Measurements from ENCODE around the gene PAPPA. TPM values are rescaled to one million over a fixed set of nuclear protein-coding genes. Genes with fewer than 3 reads are reported as not detected.

Gene PAPPA
- total and polyA plus RNA-seq, 9 of the 15 experiments (the other 6 are each of a cell fraction or from before 2014, with no cell fraction given), result 0.06 to 0.18 (median 0.11) TPM

GRCh38 chr9:116230051-116230632 is 76.6 kb downstream of the PAPPA start:
- DNase-seq (ENCODE audit: extremely low read depth in 1 of 4, low spot score in 3 of 4) (no peak), FAIRE-seq (no peak), ATAC-seq (no peak)
- in situ Hi-C loops (cut with MboI), result no loop called here
- WGBS (ENCODE audit: insufficient coverage, low coverage, missing lambda C conversion rate), result 0% methylated on average over 1 of the region's 1 CpG
- no peaks in the 10 kb centered on the region for H3K36me3 ChIP-seq (ENCODE audit: control insufficient read depth, insufficient read depth, low read length)
- no peak overlapping the region for H3K9ac ChIP-seq (ENCODE audit: insufficient read depth in 1 of 2, low read depth in 2 of 2, low read length in 2 of 2)
- no peak overlapping the region for H3K27ac ChIP-seq (ENCODE audit: extremely low read depth, low read depth, low read length)
- H3K4me3 ChIP-seq, result no peak overlapping the region
- no peaks in the 10 kb centered on the region for H4K20me1 ChIP-seq (replicated peaks; ENCODE audit: control insufficient read depth, insufficient read depth, low read length)
- POLR2A ChIA-PET, result no interaction called here
- no peak overlapping the region for H3K4me2 ChIP-seq (ENCODE audit: insufficient read depth, low read length)
- intact Hi-C loops (cut with micrococcal nuclease), result no loop called here
- no peaks in the 10 kb centered on the region for H3K27me3 ChIP-seq (ENCODE audit: control insufficient read depth in 2 of 2, insufficient read depth in 2 of 2, low read length in 2 of 2)
- H3K79me2 ChIP-seq (ENCODE audit: control insufficient read depth, insufficient read depth, low read length), result no peaks in the 10 kb centered on the region
- H3K9me1 ChIP-seq (ENCODE audit: control insufficient read depth, insufficient read depth, low read length), result no peaks in the 10 kb centered on the region
- CTCF ChIA-PET (ENCODE audit: low intra/inter-chr PET ratio), result interaction anchor here (0.5 kb wide), 1 partner anchor 1055 kb away, joined by 4 read pairs; no protein-coding TSS in a partner anchor
- H2AFZ ChIP-seq (ENCODE audit: low read depth, low read length), result no peak overlapping the region
- no TSS peak for BruUV-seq (replicated peaks)
- no peaks in the 10 kb centered on the region for H3K4me1 ChIP-seq (replicated peaks in 1 of 2; ENCODE audit: control insufficient read depth in 2 of 2, insufficient read depth in 2 of 2, low read length in 2 of 2)
- H3K9me3 ChIP-seq (replicated peaks; ENCODE audit: control insufficient read depth, insufficient read depth, low read depth, low read length), result no peaks in the 10 kb centered on the region
- no peak for TF ChIP-seq FUS (optimal IDR thresholded peaks at IDR 0.05; ENCODE audit: low read depth, low read length)
- no peak for TF ChIP-seq FOXO4 (CRISPR knock-in tag; IDR thresholded peaks at IDR 0.05)
- no peak for TF ChIP-seq BCL6 (CRISPR knock-in tag; IDR thresholded peaks at IDR 0.05)
- TF ChIP-seq MTF1 (CRISPR knock-in tag; IDR thresholded peaks at IDR 0.05; ENCODE audit: borderline replicate concordance), result no peak
- TF ChIP-seq CGGBP1 (CRISPR knock-in tag; IDR thresholded peaks at IDR 0.05), result no peak
- no peak for TF ChIP-seq C11orf30 (IDR thresholded peaks at IDR 0.05; ENCODE audit: low read depth)
- TF ChIP-seq MCM2 (IDR thresholded peaks at IDR 0.05; ENCODE audit: low read depth), result no peak
- TF ChIP-seq JUN (IDR thresholded peaks at IDR 0.05; ENCODE audit: borderline replicate concordance, low read depth, low read length), result no peak
- no peak for TF ChIP-seq JUN (CRISPR knock-in tag; IDR thresholded peaks at IDR 0.05; ENCODE audit: borderline replicate concordance)
- no peak for TF ChIP-seq RNF2 (IDR thresholded peaks at IDR 0.05)
- no peak for TF ChIP-seq ZNF140 (CRISPR knock-in tag; IDR thresholded peaks at IDR 0.05)
- no peak for TF ChIP-seq CBX2 (IDR thresholded peaks at IDR 0.05; ENCODE audit: insufficient read depth, low read length, poor library complexity, severe bottlenecking)
- TF ChIP-seq ZNF146 (CRISPR knock-in tag; IDR thresholded peaks at IDR 0.05; ENCODE audit: unreplicated experiment), result no peak
- TF ChIP-seq PRDM10 (IDR thresholded peaks at IDR 0.05; ENCODE audit: partially characterized antibody), result no peak
- TF ChIP-seq TCF15 (CRISPR knock-in tag; IDR thresholded peaks at IDR 0.05), result no peak
- no peak for TF ChIP-seq ZBTB12 (CRISPR knock-in tag; IDR thresholded peaks at IDR 0.05)
